Measurements from ENCODE around the gene IRS2.

Gene IRS2

DNA sequence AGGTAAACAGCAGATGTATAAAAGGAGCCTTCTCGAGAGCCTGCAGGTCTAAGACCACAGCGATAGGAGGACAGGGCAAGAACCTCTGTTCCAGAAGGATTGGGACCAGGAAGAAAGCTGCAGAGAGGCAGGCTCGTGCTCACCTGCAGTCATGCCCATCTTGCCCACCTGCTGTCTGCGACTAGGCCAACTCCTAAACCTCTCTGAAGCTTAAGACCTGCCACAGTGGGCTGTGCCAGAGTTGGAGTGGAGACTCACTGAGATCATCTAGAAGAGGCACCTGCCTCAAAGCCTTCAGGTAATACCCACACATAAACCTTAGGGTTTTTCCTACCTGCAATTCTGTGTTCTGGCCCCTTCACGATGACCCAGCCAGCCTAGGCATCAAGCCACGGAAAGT, 68.7 kb downstream of the IRS2 start:
- Histone ChIP-seq H3K9ac (ENCODE audit: low read depth, low read length, poor library complexity, severe bottlenecking) (no peak overlapping the region), H3K9me2 (replicated peaks; ENCODE audit: low read depth, low read length) (no peaks in the 10 kb centered on the region), H3K79me2 (ENCODE audit: insufficient read depth, low read length) (no peaks in the 10 kb centered on the region), H3K9me3 (ENCODE audit: insufficient read depth, low read depth, low read length) (no peaks in the 10 kb centered on the region), H4K20me1 (ENCODE audit: insufficient read depth, low read length, poor library complexity, severe bottlenecking) (no peaks in the 10 kb centered on the region), H3K4me1 (ENCODE audit: insufficient read depth, low read length, poor library complexity, severe bottlenecking) (peaks cover 6% of the 10 kb centered on the region), H3F3A (ENCODE audit: low read depth) (no peaks in the 10 kb centered on the region), H3K4me2 (ENCODE audit: low read depth, low read length, poor library complexity, severe bottlenecking) (no peak overlapping the region), H3K36me3 (ENCODE audit: insufficient read depth, low read length) (no peaks in the 10 kb centered on the region), H3K4me3 (ENCODE audit: low read length, poor library complexity, severe bottlenecking) (no peak overlapping the region), H3K27me3 (ENCODE audit: insufficient read depth, low read length, poor library complexity, severe bottlenecking) (peaks cover 5% of the 10 kb centered on the region), H2AFZ (ENCODE audit: low read length) (no peak overlapping the region)
- TF ChIP-seq, protein P1, sequence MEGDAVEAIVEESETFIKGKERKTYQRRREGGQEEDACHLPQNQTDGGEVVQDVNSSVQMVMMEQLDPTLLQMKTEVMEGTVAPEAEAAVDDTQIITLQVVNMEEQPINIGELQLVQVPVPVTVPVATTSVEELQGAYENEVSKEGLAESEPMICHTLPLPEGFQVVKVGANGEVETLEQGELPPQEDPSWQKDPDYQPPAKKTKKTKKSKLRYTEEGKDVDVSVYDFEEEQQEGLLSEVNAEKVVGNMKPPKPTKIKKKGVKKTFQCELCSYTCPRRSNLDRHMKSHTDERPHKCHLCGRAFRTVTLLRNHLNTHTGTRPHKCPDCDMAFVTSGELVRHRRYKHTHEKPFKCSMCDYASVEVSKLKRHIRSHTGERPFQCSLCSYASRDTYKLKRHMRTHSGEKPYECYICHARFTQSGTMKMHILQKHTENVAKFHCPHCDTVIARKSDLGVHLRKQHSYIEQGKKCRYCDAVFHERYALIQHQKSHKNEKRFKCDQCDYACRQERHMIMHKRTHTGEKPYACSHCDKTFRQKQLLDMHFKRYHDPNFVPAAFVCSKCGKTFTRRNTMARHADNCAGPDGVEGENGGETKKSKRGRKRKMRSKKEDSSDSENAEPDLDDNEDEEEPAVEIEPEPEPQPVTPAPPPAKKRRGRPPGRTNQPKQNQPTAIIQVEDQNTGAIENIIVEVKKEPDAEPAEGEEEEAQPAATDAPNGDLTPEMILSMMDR (conservative IDR thresholded peaks at IDR 0.05; ENCODE audit: low read length), result no peak
- no peak for TF ChIP-seq EZH2phosphoT487 (IDR thresholded peaks at IDR 0.05; ENCODE audit: borderline replicate concordance)

DNA sequence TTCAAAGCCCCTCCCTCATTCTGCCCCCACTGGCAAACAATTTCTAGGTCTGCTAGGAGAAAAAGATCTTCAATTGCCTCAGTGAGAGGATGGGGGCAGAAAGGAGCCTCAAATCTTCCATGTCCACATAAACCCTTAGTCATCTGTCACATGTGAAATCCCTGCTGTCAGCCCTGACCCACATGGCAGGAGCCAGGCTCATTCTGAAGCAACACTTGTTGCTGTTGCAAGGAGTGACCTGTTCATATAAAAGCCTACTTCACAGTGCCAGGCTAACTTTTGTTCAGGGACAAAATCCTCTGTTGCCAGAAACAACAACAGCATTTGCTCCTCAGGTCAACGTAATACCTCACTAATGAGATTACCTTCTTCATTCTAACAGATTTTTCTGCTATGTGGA, 70.5 kb downstream of the IRS2 start:
- Histone ChIP-seq H3K9me3 (ENCODE audit: insufficient read depth, low read depth, low read length) (no peaks in the 10 kb centered on the region), H4K20me1 (ENCODE audit: insufficient read depth, low read length, poor library complexity, severe bottlenecking) (no peaks in the 10 kb centered on the region), H3K9ac (ENCODE audit: low read depth, low read length, poor library complexity, severe bottlenecking) (no peak overlapping the region), H3K4me1 (ENCODE audit: insufficient read depth, low read length, poor library complexity, severe bottlenecking) (no peaks in the 10 kb centered on the region), H3K4me2 (ENCODE audit: low read depth, low read length, poor library complexity, severe bottlenecking) (no peak overlapping the region), H3K27me3 (ENCODE audit: insufficient read depth, low read length, poor library complexity, severe bottlenecking) (peaks cover 4% of the 10 kb centered on the region), H3K9me2 (replicated peaks; ENCODE audit: low read depth, low read length) (no peaks in the 10 kb centered on the region), H3K79me2 (ENCODE audit: insufficient read depth, low read length) (no peaks in the 10 kb centered on the region), H3F3A (ENCODE audit: low read depth) (no peaks in the 10 kb centered on the region), H3K36me3 (ENCODE audit: insufficient read depth, low read length) (no peaks in the 10 kb centered on the region), H3K4me3 (ENCODE audit: low read length, poor library complexity, severe bottlenecking) (no peak overlapping the region), H2AFZ (ENCODE audit: low read length) (no peak overlapping the region)
- no peak for TF ChIP-seq EZH2phosphoT487 (IDR thresholded peaks at IDR 0.05; ENCODE audit: borderline replicate concordance)
- TF ChIP-seq, protein P1 (conservative IDR thresholded peaks at IDR 0.05; ENCODE audit: low read length), result no peak

DNA sequence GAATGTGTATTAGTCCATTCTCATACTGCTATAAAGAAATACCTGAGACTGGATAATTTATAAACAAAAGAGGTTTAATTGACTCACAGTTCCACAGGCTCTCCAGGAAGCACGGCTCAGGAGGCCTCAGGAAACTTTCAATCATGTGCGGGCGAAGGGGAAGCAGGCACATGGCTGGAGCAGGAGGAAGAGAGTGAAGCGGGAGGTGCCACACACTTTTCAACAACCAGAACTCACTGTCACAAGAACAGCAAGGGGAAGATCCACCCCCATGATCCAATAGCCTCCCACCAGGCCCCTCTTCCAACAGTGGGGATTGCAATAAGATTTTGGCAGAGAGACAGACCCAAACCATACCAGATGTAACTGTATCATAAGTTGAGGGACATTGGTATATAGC, 72.7 kb downstream of the IRS2 start:
- H2AFZ ChIP-seq (ENCODE audit: low read length), result no peak overlapping the region
- no peaks in the 10 kb centered on the region for H3K9me3 ChIP-seq (ENCODE audit: insufficient read depth, low read depth, low read length)
- peaks cover 10% of the 10 kb centered on the region for H3K27me3 ChIP-seq (ENCODE audit: insufficient read depth, low read length, poor library complexity, severe bottlenecking)
- H3K4me1 ChIP-seq (ENCODE audit: insufficient read depth, low read length, poor library complexity, severe bottlenecking), result no peaks in the 10 kb centered on the region
- no peak overlapping the region for H3K9ac ChIP-seq (ENCODE audit: low read depth, low read length, poor library complexity, severe bottlenecking)
- no peak overlapping the region for H3K4me2 ChIP-seq (ENCODE audit: low read depth, low read length, poor library complexity, severe bottlenecking)
- H3K9me2 ChIP-seq (replicated peaks; ENCODE audit: low read depth, low read length), result no peaks in the 10 kb centered on the region
- no peak overlapping the region for H3K4me3 ChIP-seq (ENCODE audit: low read length, poor library complexity, severe bottlenecking)
- H4K20me1 ChIP-seq (ENCODE audit: insufficient read depth, low read length, poor library complexity, severe bottlenecking), result no peaks in the 10 kb centered on the region
- no peaks in the 10 kb centered on the region for H3F3A ChIP-seq (ENCODE audit: low read depth)
- TF ChIP-seq, protein P1 (conservative IDR thresholded peaks at IDR 0.05; ENCODE audit: low read length), result no peak
- no peak for TF ChIP-seq EZH2phosphoT487 (IDR thresholded peaks at IDR 0.05; ENCODE audit: borderline replicate concordance)
- H3K36me3 ChIP-seq (ENCODE audit: insufficient read depth, low read length), result no peaks in the 10 kb centered on the region
- H3K79me2 ChIP-seq (ENCODE audit: insufficient read depth, low read length), result no peaks in the 10 kb centered on the region
